Thoracic aorta (tissue), 2 donors: ENCODE measurements around the gene ATPAF1. TPM values are rescaled to one million over a fixed set of nuclear protein-coding genes. Genes with fewer than 3 reads are reported as not detected.
A peak's percentile ranks its signal among the peaks of the same experiment; 100 is the strongest.

Experiments used
- ATAC-seq: fragments of 150-250 bp; one replicate; pipeline ENCODE4 v1.8.0; 2017; ENCODE audit warnings: low read depth; ENCODE audit not compliant: insufficient number of reproducible peaks, low FRiP score
- DNase-seq: peaks from one replicate; pipeline ENCODE4 v3.0.0-alpha.2; 2020; ENCODE audit warnings: low spot score
- H3K27ac ChIP-seq, 2 donors: fragments of 200-600 bp; sonication (generic); 1 replicate in 1 of 2; 2 replicates in 1 of 2; pipeline ENCODE4 v1.5.1; 2016; ENCODE audit warnings: mild to moderate bottlenecking in 2 of 2, moderate library complexity in 2 of 2
- H3K27me3 ChIP-seq: fragments of 200-600 bp; sonication (generic); replicated peaks from 2 replicates; pipeline ENCODE4 v1.6.0; 2016; ENCODE audit warnings: mild to moderate bottlenecking; ENCODE audit not compliant: insufficient read depth
- H3K36me3 ChIP-seq: fragments of 200-600 bp; sonication (generic); one replicate; pipeline ENCODE4 v1.5.1; 2016
- H3K4me1 ChIP-seq, 2 donors: fragments of 200-600 bp; sonication (generic); 1 replicate in 1 of 2; 2 replicates in 1 of 2; pipeline versions ENCODE4 v1.5.1 to v1.6.0; 2016; ENCODE audit warnings: low read depth in 2 of 2, mild to moderate bottlenecking in 1 of 2; ENCODE audit not compliant: control insufficient read depth in 1 of 2
- H3K4me3 ChIP-seq: fragments of 200-600 bp; sonication (generic); 2 replicates; pipeline ENCODE4 v1.5.1; 2016; ENCODE audit warnings: mild to moderate bottlenecking
- H3K9me3 ChIP-seq: fragments of 200-600 bp; sonication (generic); 2 replicates; pipeline ENCODE4 v1.5.1; 2016
- total RNA-seq, 2 donors: library from RNA; depleted of rRNA; stranded (reverse); fragments of >200 nt; gene quantifications; one replicate each; pipeline versions ENCODE4 v1.1.0 to v1.2.3, GENCODE V29; 2016
- TF ChIP-seq, protein P1 (sequence below): fragments of 200-600 bp; sonication (generic); IDR thresholded peaks from one replicate; pipeline ENCODE4 v1.5.1; 2019; ENCODE audit warnings: antibody characterized with exemption

Gene ATPAF1
- total RNA-seq, 2 donors from 2014 or later = 38.5 to 55.6 TPM

DNA sequence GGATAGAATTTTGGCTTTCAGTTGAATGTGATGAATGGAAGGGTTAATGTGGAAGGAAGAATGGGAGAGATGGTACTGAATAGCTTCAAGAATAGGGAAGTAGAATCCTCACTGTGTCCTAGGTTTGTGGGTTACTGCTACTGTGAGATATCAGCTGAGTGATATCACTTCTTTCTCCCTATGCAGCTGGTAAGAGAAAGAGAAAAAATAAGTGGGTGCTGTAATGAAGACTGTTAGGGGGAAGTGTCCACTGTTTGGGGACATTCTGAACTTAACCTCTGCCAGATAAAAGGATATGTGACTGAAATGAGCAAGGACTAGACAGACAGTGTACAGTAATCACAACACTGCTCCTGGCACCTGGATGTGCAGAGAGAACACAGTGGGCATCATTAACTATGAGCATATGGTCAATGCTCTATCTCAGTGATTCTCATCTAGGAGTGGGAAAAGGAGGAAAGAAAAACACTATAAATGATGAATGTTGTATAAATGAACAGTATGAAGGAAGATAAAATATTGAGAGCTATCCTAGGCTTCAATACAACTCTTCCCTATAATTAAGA is 26.0 kb downstream of the ATPAF1 start:
- Histone ChIP-seq H3K27ac (no peak overlapping the region), H3K4me1 (peaks cover 10 to 29% of the 10 kb centered on the region in 2 donors)
- no peak for ATAC-seq

DNA sequence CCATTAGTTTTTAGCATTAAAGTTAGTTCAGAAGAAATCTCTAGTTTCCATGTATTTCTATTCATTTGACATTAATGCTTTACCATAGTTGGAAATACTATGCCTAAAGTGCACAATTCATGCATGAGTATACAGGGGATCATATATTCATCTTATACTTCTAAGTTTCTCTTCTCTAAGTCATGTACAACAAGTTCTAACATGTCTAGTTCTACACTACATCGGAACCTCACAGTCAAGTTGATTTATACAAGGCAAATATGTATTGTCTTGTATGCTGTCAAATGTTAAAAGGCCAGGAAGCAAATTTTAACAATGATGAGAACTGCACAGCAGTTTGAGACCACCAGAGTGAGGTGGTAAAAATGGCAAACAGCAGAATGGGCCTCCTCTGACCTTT is 28.6 kb downstream of the ATPAF1 start:
- Histone ChIP-seq H3K9me3 (no peaks in the 10 kb centered on the region), H3K4me3 (no peak overlapping the region), H3K27ac (no peak overlapping the region), H3K4me1 (peaks cover 10 to 39% of the 10 kb centered on the region in 2 donors), H3K36me3 (peaks cover 11% of the 10 kb centered on the region), H3K27me3 (no peaks in the 10 kb centered on the region)
- no peak for DNase-seq
- no peak for ATAC-seq
- TF ChIP-seq, protein P1, sequence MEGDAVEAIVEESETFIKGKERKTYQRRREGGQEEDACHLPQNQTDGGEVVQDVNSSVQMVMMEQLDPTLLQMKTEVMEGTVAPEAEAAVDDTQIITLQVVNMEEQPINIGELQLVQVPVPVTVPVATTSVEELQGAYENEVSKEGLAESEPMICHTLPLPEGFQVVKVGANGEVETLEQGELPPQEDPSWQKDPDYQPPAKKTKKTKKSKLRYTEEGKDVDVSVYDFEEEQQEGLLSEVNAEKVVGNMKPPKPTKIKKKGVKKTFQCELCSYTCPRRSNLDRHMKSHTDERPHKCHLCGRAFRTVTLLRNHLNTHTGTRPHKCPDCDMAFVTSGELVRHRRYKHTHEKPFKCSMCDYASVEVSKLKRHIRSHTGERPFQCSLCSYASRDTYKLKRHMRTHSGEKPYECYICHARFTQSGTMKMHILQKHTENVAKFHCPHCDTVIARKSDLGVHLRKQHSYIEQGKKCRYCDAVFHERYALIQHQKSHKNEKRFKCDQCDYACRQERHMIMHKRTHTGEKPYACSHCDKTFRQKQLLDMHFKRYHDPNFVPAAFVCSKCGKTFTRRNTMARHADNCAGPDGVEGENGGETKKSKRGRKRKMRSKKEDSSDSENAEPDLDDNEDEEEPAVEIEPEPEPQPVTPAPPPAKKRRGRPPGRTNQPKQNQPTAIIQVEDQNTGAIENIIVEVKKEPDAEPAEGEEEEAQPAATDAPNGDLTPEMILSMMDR = no peak

More for the DNA sequence above, 26.0 kb downstream of the ATPAF1 start:
- TF ChIP-seq, protein P1 = no peak
- DNase-seq = no peak
- Histone ChIP-seq H3K4me3 (no peak overlapping the region), H3K9me3 (no peaks in the 10 kb centered on the region), H3K27me3 (no peaks in the 10 kb centered on the region), H3K36me3 (peaks cover 4% of the 10 kb centered on the region)

DNA sequence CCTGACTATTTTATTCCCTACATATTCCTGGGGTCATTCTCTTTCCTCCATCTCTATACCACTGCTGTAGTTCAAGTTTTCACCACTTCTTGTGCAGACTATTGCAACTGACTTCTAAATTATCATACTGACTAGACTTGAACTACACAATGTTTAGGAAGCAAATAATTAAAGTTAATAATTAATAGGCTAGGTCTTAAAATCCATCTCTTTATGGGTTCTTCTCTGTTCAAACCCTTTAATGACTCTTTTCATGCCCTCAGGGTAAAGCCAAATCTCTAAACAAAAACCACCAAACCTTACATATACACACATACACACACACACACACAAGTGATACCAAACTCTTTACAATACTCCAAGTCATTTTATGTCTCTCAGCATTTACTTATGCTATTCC is 29.2 kb downstream of the ATPAF1 start:
- Histone ChIP-seq H3K36me3 (peaks cover 15% of the 10 kb centered on the region), H3K27ac (peak overlapping the region; percentile 3 to 12), H3K9me3 (no peaks in the 10 kb centered on the region), H3K4me1 (peaks cover 10 to 39% of the 10 kb centered on the region in 2 donors), H3K4me3 (no peak overlapping the region), H3K27me3 (no peaks in the 10 kb centered on the region)
- TF ChIP-seq, protein P1 = no peak
- ATAC-seq (no peak), DNase-seq (no peak)

DNA sequence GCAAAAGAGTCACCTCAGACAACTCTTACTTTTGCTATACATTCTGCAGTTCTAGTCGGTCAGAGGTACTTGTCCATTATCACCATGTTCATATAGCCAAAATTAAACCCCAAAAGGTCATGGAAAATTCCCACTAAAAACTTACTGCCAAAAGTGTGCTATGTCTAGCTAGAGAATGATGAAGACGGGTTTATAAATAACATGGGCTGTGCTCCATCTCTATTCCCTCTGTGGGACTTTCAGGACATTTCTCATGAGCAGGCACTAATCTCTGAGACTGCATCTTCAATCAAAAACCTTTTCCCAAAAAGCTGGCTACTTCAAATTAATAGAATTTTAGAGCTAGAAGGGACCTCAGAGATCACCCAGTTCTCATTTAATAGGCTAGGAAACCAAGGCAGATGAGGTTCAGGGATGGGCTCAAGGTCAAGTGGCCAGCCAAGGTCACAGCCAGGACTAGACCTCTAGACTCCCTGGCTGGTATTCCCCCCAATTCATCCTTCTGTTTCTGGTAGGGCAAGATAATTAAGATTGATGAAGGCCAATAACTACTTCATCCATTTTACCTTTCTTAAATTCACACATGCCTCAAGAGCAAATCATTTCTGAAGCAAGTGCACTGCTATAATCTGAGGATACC is 30.6 kb downstream of the ATPAF1 start:
- Histone ChIP-seq H3K4me3 (no peak overlapping the region), H3K9me3 (no peaks in the 10 kb centered on the region), H3K27ac (peak overlapping the region; percentile 66 to 70), H3K27me3 (no peaks in the 10 kb centered on the region), H3K4me1 (peaks cover 5 to 30% of the 10 kb centered on the region in 2 donors), H3K36me3 (peaks cover 20% of the 10 kb centered on the region)
- DNase-seq (no peak), ATAC-seq (no peak)
- TF ChIP-seq, protein P1 = no peak

DNA sequence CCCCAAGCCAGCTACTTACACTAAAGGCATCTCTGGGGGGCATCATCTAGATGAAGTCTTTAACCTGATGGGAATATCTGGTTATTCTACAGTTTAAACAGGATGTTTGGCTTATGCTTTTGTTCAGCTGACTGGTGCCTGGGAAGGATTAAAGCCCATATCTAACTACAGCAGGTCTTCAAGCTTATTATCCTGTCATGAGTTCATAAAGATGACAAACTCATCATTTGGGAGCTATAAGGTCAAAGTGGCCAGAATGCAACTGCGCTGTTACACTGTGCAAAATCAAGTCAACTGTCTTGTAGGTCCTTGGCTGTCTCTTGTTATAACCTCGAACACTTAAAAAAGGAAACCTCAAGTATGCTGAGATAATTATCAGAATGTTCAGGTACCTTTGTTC is 33.0 kb downstream of the ATPAF1 start:
- Histone ChIP-seq H3K27me3 (no peaks in the 10 kb centered on the region), H3K4me1 (peaks cover 5 to 30% of the 10 kb centered on the region in 2 donors), H3K36me3 (peaks cover 28% of the 10 kb centered on the region), H3K27ac (no peak overlapping the region), H3K9me3 (no peaks in the 10 kb centered on the region), H3K4me3 (no peak overlapping the region)
- DNase-seq = no peak
- ATAC-seq = no peak
- TF ChIP-seq, protein P1 = no peak
